HCT116 (cell line): ENCODE measurements around the gene CHML. TPM values are rescaled to one million over a fixed set of nuclear protein-coding genes. Genes with fewer than 3 reads are reported as not detected.

ENCODE experiments used
- ATAC-seq: fragments of 200-7000 bp; cut with Tn5 transposase; 2 replicates; pipeline ENCODE4 v1.9.1; 2020; ENCODE audit warnings: mild to moderate bottlenecking, moderate library complexity
- BruUV-seq: library from RNA; stranded (reverse); fragments of 400-500 nt; replicated peaks from 2 replicates; lab custom pipeline; 2021; lab: Mats Ljungman, UMichigan
- CTCF ChIA-PET: fragments of 300-600 bp; sonication (Branson Sonifier 250); formaldehyde crosslinking; loops from one replicate; lab custom pipeline; 2021; ENCODE audit warnings: antibody characterized with exemption; lab: Charles Lee
- POLR2A ChIA-PET: fragments of 300-600, 350-600 bp; sonication (Branson Sonifier 250); formaldehyde crosslinking; loops from one replicate; lab custom pipeline; 2021; ENCODE audit warnings: antibody characterized with exemption; lab: Charles Lee
- RAD21 ChIA-PET, 2 experiments: fragments of 300-600 bp; sonication (Branson Sonifier 250); formaldehyde crosslinking; loops; one replicate each; lab custom pipeline; 2023; ENCODE audit warnings: low total read pairs in 2 of 2; ENCODE audit not compliant: uncharacterized antibody in 2 of 2, unreplicated experiment in 2 of 2, low non-redundant PET in 1 of 2; lab: Charles Lee
- DNase-seq: peaks from one replicate; pipeline ENCODE4 v3.0.0-alpha.2; 2010; ENCODE audit warnings: low read depth, low spot score
- H2AFZ ChIP-seq: fragments of 200-600 bp; shearing (Covaris generic), sonication (generic); 2 replicates; pipeline ENCODE4 v1.6.1; 2017; ENCODE audit warnings: low read depth, mixed run types, mixed read lengths, antibody characterized with exemption, low read length; ENCODE audit not compliant: poor library complexity, severe bottlenecking
- H3K27ac ChIP-seq: 2 replicates; pipeline ENCODE4 v1.5.1; 2012; ENCODE audit warnings: low read depth, low read length
- H3K27me3 ChIP-seq: fragments of 200-600 bp; sonication (generic); 2 replicates; pipeline ENCODE4 v1.6.1; 2016; ENCODE audit warnings: mixed run types, low read length, mixed read lengths; ENCODE audit not compliant: insufficient read depth
- H3K36me3 ChIP-seq, 2 experiments: fragments of 200-500 bp in 1 of 2; fragments of 200-600 bp in 1 of 2; sonication (Bioruptor generic) in 1 of 2; sonication (generic) in 1 of 2; 2 replicates each; pipeline versions ENCODE4 v1.5.1 to v1.6.1; 2014 to 2016; ENCODE audit warnings: low read length in 2 of 2, inconsistent platforms in 1 of 2, mixed read lengths in 1 of 2, mixed run types in 1 of 2; ENCODE audit not compliant: insufficient read depth in 2 of 2, control insufficient read depth in 1 of 2
- H3K4me1 ChIP-seq, 2 experiments: fragments of 200-600 bp in 1 of 2; sonication (generic) in 1 of 2; 2 replicates each; pipeline versions ENCODE4 v1.5.1 to v1.6.1; 2012 to 2017; ENCODE audit warnings: low read length in 2 of 2, inconsistent platforms in 1 of 2, mild to moderate bottlenecking in 1 of 2, mixed read lengths in 1 of 2, mixed run types in 1 of 2, moderate library complexity in 1 of 2; ENCODE audit not compliant: insufficient read depth in 2 of 2, control insufficient read depth in 1 of 2
- H3K4me2 ChIP-seq: fragments of 200-600 bp; sonication (generic); 2 replicates; pipeline ENCODE4 v1.6.1; 2017; ENCODE audit warnings: mixed run types, low read length, mixed read lengths
- H3K4me3 ChIP-seq, 2 experiments: fragments of 200-600 bp in 1 of 2; sonication (generic) in 1 of 2; replicated peaks in 1 of 2; 2 replicates each; pipeline ENCODE4 v1.5.1; 2011 to 2016; ENCODE audit warnings: low read length in 2 of 2, control low read depth in 1 of 2, low read depth in 1 of 2, mild to moderate bottlenecking in 1 of 2, mixed read lengths in 1 of 2, mixed run types in 1 of 2
- H3K79me2 ChIP-seq: fragments of 200-600 bp; sonication (generic); 2 replicates; pipeline ENCODE4 v1.6.1; 2017; ENCODE audit warnings: mild to moderate bottlenecking, mixed run types, low read length, moderate library complexity, mixed read lengths; ENCODE audit not compliant: insufficient read depth
- H3K9ac ChIP-seq: fragments of 200-600 bp; sonication (generic); 2 replicates; pipeline ENCODE4 v1.6.1; 2016; ENCODE audit warnings: low read length, mixed read lengths
- H3K9me2 ChIP-seq: fragments of 200-600 bp; sonication (generic), shearing (Covaris generic); 2 replicates; pipeline ENCODE4 v1.6.1; 2017; ENCODE audit warnings: mixed run types, mild to moderate bottlenecking, moderate library complexity; ENCODE audit not compliant: insufficient read depth
- H3K9me3 ChIP-seq, 2 experiments: fragments of 200-500 bp in 1 of 2; fragments of 200-600 bp in 1 of 2; sonication (Bioruptor generic) in 1 of 2; sonication (generic) in 1 of 2; 2 replicates each; pipeline ENCODE4 v1.6.1; 2014 to 2017; ENCODE audit warnings: low read length in 2 of 2, mixed read lengths in 2 of 2, inconsistent platforms in 1 of 2, low read depth in 1 of 2, mild to moderate bottlenecking in 1 of 2, mixed run types in 1 of 2, moderate library complexity in 1 of 2; ENCODE audit not compliant: control insufficient read depth in 1 of 2, insufficient read depth in 1 of 2
- H4K20me1 ChIP-seq: fragments of 200-600 bp; sonication (generic), shearing (Covaris generic); 2 replicates; pipeline ENCODE4 v1.6.1; 2017; ENCODE audit warnings: mixed run types, mild to moderate bottlenecking, moderate library complexity; ENCODE audit not compliant: insufficient read depth
- ELF1 ChIP-seq: IDR thresholded peaks from 2 replicates; pipeline ENCODE4 v1.6.1; 2012; ENCODE audit warnings: low read depth, borderline replicate concordance
- EZH2 ChIP-seq: fragments of 200-600 bp; sonication (generic); IDR thresholded peaks from 2 replicates; pipeline ENCODE4 v1.6.1; 2017; ENCODE audit warnings: antibody characterized with exemption, mixed run types
- EZH2phosphoT487 ChIP-seq: fragments of 200-600 bp; IDR thresholded peaks from 2 replicates; pipeline ENCODE4 v1.6.1; 2018; ENCODE audit warnings: antibody characterized with exemption, borderline replicate concordance
- JUND ChIP-seq: IDR thresholded peaks from 2 replicates; pipeline ENCODE4 v1.6.1; 2012
- POLR2A ChIP-seq: IDR thresholded peaks from 2 replicates; pipeline ENCODE4 v1.7.0; 2011; ENCODE audit warnings: borderline replicate concordance; ENCODE audit not compliant: insufficient read depth, insufficient read length; ENCODE audit errors: extremely low read depth
- POLR2AphosphoS5 ChIP-seq: IDR thresholded peaks from 2 replicates; pipeline ENCODE4 v1.6.1; 2011; ENCODE audit warnings: mild to moderate bottlenecking, low read depth, low read length, moderate library complexity
- RAD21 ChIP-seq: IDR thresholded peaks from 2 replicates; pipeline ENCODE4 v1.6.1; 2012; ENCODE audit warnings: low read depth, mild to moderate bottlenecking
- SIN3A ChIP-seq: IDR thresholded peaks from 2 replicates; pipeline ENCODE4 v1.6.1; 2012; ENCODE audit warnings: low read depth
- SRF ChIP-seq: IDR thresholded peaks from 2 replicates; pipeline ENCODE4 v1.6.1; 2012; ENCODE audit warnings: low read depth
- TCF7L2 ChIP-seq: IDR thresholded peaks from 2 replicates; pipeline ENCODE4 v1.7.0; 2011; ENCODE audit warnings: borderline replicate concordance, inconsistent platforms; ENCODE audit not compliant: insufficient read depth, insufficient read length; ENCODE audit errors: extremely low read depth
- YY1 ChIP-seq: IDR thresholded peaks from 2 replicates; pipeline ENCODE4 v1.6.1; 2011; ENCODE audit warnings: low read length, low read depth, moderate library complexity, mild to moderate bottlenecking; ENCODE audit not compliant: insufficient replicate concordance; ENCODE audit errors: extremely low read depth
- ZFX ChIP-seq: fragments of 450-650 bp; IDR thresholded peaks from 2 replicates; pipeline ENCODE4 v1.6.1; 2017
- ZNF274 ChIP-seq: fragments of 200-500 bp; sonication (Bioruptor generic); IDR thresholded peaks from 2 replicates; pipeline ENCODE4 v1.6.1; 2014; ENCODE audit warnings: mild to moderate bottlenecking, low read depth, low read length, inconsistent platforms
- intact Hi-C: fragments of 100-400 bp; cut with micrococcal nuclease; formaldehyde crosslinking; loops from 2 replicates; pipeline ENCODE4 v1.10.0; 2022
- total RNA-seq: library from RNA; stranded (reverse); gene quantifications from one replicate; pipeline ENCODE4 v1.2.1, GENCODE V29; 2021; ENCODE audit not compliant: unreplicated experiment
- TF ChIP-seq, protein P1 (sequence below): IDR thresholded peaks from 2 replicates; pipeline ENCODE4 v1.6.1; 2012
- TF ChIP-seq, protein P2 (sequence below), 3 experiments: fragments of 200-600 bp in 1 of 3; sonication (generic) in 1 of 3; IDR thresholded peaks in 2 of 3; conservative IDR thresholded peaks in 1 of 3; 2 replicates each; pipeline ENCODE4 v1.5.1; 2012 to 2017; ENCODE audit warnings: low read depth in 2 of 3, low read length in 2 of 3, antibody characterized with exemption in 1 of 3, borderline replicate concordance in 1 of 3, control low read depth in 1 of 3, mild to moderate bottlenecking in 1 of 3, mixed read lengths in 1 of 3, mixed run types in 1 of 3, moderate library complexity in 1 of 3; ENCODE audit not compliant: insufficient read depth in 1 of 3
- TF ChIP-seq, protein P3 (sequence below): IDR thresholded peaks from 2 replicates; pipeline ENCODE4 v1.6.1; 2012; ENCODE audit warnings: low read depth

The CHML gene
- total RNA-seq, 1 experiment from 2014 or later = 9.7 TPM

DNA sequence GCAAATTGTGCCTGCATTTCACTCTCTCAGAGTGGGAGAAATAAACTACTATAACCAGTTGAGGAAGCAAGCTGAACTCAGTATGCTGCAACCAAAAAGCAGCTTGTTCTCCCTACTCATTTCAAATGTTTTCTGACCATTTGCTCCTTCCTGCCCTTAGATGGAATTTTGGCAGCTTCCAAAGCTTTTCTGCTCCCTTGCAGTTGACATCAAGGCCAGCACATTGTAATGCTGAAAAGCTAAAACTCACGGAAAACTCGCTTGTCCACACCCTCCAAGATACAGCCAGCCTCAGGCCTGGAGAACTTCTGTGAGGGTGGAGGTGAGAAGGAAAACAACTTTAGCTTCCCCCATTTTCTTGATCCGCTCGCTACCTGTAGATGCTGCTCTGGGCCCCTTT lies 5.0 kb upstream of the CHML start:
- no peak overlapping the region for H3K4me3 ChIP-seq
- H3K9me3 ChIP-seq = no peaks in the 10 kb centered on the region
- no peak for TF ChIP-seq EZH2
- no peak for TF ChIP-seq TCF7L2
- no peak for TF ChIP-seq SIN3A
- no peak for TF ChIP-seq ZFX
- TF ChIP-seq, protein P1, sequence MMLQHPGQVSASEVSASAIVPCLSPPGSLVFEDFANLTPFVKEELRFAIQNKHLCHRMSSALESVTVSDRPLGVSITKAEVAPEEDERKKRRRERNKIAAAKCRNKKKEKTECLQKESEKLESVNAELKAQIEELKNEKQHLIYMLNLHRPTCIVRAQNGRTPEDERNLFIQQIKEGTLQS = no peak
- TF ChIP-seq ZNF274 = no peak
- H3K4me1 ChIP-seq = peaks cover 5 to 22% of the 10 kb centered on the region in 2 experiments; a peak in 3 of 4 replicates
- H3K27ac ChIP-seq = no peak overlapping the region
- ATAC-seq = no peak
- no peak for DNase-seq
- RAD21 ChIA-PET = no interaction called here
- H3K27me3 ChIP-seq = no peaks in the 10 kb centered on the region
- H4K20me1 ChIP-seq = no peaks in the 10 kb centered on the region
- H3K79me2 ChIP-seq = no peaks in the 10 kb centered on the region
- CTCF ChIA-PET = no interaction called here
- H3K36me3 ChIP-seq = no peaks in the 10 kb centered on the region
- no TSS peak for BruUV-seq
- POLR2A ChIA-PET = no interaction called here
- H3K4me2 ChIP-seq = no peak overlapping the region
- no peak overlapping the region for H2AFZ ChIP-seq
- no peaks in the 10 kb centered on the region for H3K9me2 ChIP-seq
- H3K9ac ChIP-seq = no peak overlapping the region
- intact Hi-C loops = no loop called here

DNA sequence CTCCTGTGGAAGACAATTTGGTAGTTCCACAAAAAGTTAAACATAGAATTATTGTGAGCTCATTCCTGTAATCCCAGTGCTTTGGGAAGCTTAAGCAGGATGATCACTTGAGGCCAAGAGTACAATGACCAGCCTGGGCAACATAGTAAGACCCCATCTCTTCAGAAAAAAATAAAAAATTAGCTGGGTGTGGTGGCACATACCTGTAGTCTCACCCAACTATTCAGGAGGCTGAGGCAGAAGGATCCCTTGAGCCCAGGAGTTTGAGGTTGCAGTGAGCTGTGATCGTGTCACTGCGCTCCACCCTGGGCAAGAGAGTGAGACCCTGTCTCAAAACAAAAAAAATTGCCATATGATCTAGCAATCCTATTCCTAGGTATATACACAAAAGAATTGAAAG lies 4.1 kb upstream of the CHML start:
- Histone ChIP-seq H3K9ac (no peak overlapping the region), H3K27ac (no peak overlapping the region), H2AFZ (no peak overlapping the region), H3K27me3 (no peaks in the 10 kb centered on the region), H3K4me3 (no peak overlapping the region), H3K36me3 (no peaks in the 10 kb centered on the region), H3K4me2 (no peak overlapping the region), H3K79me2 (peaks cover 2% of the 10 kb centered on the region; the same call in 1 of the 2 replicates), H3K9me2 (no peaks in the 10 kb centered on the region), H3K4me1 (peaks cover 5 to 23% of the 10 kb centered on the region in 2 experiments; a peak in 3 of 4 replicates), H3K9me3 (no peaks in the 10 kb centered on the region), H4K20me1 (no peaks in the 10 kb centered on the region)
- BruUV-seq = no TSS peak
- intact Hi-C loops = no loop called here
- ATAC-seq = no peak
- DNase-seq = no peak
- ChIA-PET RAD21 (no interaction called here), POLR2A (no interaction called here), CTCF (no interaction called here)
- no peak for TF ChIP-seq POLR2AphosphoS5
- TF ChIP-seq, protein P2, sequence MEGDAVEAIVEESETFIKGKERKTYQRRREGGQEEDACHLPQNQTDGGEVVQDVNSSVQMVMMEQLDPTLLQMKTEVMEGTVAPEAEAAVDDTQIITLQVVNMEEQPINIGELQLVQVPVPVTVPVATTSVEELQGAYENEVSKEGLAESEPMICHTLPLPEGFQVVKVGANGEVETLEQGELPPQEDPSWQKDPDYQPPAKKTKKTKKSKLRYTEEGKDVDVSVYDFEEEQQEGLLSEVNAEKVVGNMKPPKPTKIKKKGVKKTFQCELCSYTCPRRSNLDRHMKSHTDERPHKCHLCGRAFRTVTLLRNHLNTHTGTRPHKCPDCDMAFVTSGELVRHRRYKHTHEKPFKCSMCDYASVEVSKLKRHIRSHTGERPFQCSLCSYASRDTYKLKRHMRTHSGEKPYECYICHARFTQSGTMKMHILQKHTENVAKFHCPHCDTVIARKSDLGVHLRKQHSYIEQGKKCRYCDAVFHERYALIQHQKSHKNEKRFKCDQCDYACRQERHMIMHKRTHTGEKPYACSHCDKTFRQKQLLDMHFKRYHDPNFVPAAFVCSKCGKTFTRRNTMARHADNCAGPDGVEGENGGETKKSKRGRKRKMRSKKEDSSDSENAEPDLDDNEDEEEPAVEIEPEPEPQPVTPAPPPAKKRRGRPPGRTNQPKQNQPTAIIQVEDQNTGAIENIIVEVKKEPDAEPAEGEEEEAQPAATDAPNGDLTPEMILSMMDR (IDR thresholded peaks at IDR 0.05 in 2 of 3, conservative IDR thresholded peaks at IDR 0.05 in 1 of 3; ENCODE audit: borderline replicate concordance in 1 of 3, insufficient read depth in 1 of 3, low read depth in 2 of 3, low read length in 2 of 3) = no peak
- no peak for TF ChIP-seq RAD21
- no peak for TF ChIP-seq YY1
- TF ChIP-seq SRF = no peak
- no peak for TF ChIP-seq JUND
- TF ChIP-seq, protein P3, sequence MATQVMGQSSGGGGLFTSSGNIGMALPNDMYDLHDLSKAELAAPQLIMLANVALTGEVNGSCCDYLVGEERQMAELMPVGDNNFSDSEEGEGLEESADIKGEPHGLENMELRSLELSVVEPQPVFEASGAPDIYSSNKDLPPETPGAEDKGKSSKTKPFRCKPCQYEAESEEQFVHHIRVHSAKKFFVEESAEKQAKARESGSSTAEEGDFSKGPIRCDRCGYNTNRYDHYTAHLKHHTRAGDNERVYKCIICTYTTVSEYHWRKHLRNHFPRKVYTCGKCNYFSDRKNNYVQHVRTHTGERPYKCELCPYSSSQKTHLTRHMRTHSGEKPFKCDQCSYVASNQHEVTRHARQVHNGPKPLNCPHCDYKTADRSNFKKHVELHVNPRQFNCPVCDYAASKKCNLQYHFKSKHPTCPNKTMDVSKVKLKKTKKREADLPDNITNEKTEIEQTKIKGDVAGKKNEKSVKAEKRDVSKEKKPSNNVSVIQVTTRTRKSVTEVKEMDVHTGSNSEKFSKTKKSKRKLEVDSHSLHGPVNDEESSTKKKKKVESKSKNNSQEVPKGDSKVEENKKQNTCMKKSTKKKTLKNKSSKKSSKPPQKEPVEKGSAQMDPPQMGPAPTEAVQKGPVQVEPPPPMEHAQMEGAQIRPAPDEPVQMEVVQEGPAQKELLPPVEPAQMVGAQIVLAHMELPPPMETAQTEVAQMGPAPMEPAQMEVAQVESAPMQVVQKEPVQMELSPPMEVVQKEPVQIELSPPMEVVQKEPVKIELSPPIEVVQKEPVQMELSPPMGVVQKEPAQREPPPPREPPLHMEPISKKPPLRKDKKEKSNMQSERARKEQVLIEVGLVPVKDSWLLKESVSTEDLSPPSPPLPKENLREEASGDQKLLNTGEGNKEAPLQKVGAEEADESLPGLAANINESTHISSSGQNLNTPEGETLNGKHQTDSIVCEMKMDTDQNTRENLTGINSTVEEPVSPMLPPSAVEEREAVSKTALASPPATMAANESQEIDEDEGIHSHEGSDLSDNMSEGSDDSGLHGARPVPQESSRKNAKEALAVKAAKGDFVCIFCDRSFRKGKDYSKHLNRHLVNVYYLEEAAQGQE = no peak
- no peak for TF ChIP-seq EZH2phosphoT487
- no peak for TF ChIP-seq ELF1
- TF ChIP-seq POLR2A = no peak
- no peak for TF ChIP-seq ZNF274
- TF ChIP-seq, all 23 proteins: peak for 0
